Stimulated activated CD8-positive, alpha-beta memory T cell treated with anti-CD3 and anti-CD28 coated beads, Interleukin-7, amount 100 ng/mL, for 4 hours (primary cell): ENCODE data around the gene PLEKHH3.
A peak's percentile ranks its signal among the peaks of the same experiment; 100 is the strongest.

ENCODE experiments used
- DNase-seq, 2 donors: peaks; one replicate each; pipeline ENCODE4 v3.0.0-alpha.2; 2020; ENCODE audit warnings: low read depth in 2 of 2

Gene PLEKHH3

DNA sequence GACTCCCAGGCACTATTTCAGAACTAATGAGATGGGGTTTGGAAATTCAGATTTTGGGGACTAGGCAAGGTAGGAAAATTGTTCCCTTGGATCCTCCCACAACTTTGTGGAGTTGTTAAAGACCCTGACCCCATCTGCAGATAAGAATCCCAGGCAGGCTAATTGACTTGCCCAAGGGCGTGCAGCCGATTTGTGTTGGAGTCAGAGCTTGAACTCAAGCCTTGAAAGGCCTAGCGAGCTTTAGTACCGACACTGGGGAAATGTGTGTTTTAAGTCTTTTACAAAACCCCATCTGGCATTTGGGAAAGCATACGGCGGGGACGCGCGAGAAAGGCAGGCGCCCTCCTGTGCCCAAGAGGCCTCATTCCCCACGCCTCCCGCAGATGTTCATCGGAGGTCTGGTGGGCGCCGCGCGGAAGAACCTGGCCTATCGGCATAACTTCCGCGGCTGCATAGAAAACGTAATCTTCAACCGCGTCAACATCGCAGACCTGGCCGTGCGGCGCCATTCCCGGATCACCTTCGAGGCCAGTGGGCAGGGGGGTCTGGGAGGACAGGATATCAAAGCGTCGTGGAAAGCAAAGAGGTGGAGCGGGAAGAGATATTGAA lies 9.8 kb upstream of the PLEKHH3 start:
- no peak for DNase-seq

DNA sequence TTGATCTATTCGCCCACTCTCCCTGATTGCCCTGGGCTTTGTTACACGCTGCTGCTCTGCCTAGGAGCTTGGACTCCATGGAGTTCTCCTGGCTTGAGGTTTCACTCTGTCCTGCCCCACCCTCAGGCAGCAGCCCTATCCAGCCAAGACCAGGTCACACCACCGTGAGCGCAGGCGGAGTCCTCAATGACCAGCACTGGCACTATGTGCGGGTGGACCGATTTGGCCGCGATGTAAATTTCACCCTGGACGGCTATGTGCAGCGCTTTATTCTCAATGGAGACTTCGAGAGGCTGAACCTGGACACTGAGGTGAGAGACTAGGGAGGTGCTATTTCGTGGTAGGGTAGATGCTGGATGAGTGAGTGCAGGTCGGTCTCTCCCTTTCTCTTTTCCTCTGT lies 9.0 kb upstream of the PLEKHH3 start:
- no peak for DNase-seq

DNA sequence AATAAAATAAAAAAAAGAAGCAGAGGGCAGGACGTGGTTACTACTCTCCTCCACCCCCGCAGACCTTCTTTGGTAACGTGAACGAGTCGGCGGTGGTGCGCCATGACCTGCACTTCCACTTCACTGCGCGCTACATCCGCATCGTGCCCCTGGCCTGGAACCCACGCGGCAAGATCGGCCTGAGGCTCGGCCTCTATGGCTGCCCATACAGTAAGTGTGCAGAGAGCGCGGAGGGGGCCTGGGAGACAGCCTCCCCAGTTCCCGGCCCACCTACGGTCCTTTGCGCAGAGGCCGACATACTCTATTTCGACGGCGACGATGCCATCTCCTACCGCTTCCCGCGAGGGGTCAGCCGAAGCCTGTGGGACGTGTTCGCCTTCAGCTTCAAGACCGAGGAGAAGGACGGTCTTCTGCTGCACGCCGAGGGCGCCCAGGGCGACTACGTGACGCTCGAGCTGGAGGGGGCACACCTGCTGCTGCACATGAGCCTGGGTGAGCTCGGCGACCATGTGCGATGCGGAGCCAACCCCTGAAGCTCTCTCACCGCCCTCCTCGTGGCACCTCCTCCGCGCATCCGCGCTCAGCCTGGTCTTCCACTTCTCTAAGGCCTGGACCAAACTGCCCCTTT lies 8.2 kb upstream of the PLEKHH3 start:
- no peak for DNase-seq

DNA sequence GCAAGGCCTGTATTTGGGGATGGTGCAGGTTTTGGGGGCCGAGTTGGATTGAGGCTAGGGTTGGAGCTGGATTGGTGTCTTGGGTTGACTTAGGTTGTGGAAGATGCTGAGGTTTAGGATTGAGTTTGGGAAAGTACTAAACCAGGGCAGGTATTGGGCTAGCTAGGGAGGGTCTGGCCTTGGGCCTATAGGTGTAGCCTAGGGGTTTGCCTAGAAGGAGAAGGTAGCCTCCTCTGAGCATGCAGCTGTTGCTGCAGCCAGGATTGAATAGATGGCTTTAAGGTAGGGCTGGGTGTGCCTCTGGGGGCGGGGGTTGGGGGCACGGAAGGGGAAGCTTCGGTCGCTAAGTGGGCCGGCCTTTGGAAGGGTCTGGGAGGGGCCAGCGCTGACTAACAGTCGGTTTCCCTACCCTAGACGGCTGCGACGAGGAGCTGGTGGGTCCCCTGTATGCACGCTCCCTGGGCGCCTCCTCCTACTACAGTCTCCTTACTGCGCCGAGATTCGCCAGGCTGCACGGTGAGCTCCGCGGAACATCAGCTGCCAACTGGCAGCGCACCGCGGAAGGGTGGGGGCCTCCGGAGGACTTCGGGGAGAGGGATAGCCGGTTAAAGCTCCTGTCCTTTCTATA lies 6.7 kb upstream of the PLEKHH3 start:
- DNase-seq, result no peak

DNA sequence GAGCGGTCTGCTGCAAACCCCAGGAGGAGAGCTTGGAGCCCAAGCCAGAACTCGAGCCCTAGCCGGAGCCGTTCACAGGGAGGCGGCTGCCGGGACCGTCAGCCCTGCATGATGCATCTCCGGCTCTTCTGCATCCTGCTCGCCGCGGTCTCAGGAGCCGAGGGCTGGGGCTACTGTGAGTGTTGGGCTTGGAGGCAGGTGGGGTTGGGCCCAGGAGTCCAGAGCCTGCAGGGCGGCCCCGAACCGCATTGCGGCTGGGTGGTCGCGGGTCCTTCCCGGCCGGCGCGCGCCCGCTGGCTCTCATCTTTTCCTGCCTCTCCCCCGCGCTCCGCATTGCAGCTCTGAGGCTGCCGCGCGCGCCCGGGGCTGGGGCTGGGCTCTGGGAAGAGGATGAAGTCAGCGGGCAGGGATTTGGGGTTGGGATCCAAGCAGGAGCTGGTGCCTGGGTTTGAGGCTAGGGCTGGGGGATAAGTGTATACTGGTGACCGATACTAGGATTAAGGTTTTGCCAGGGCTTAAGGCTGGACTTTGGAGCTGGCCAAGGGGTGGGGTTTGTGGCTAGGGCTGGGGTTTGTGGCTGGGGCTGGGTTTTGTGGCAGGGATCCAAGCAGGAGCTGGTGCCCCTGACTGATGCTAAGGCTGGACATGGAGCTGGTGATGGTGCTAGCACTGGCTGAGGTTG lies 6.1 kb upstream of the PLEKHH3 start:
- no peak for DNase-seq

DNA sequence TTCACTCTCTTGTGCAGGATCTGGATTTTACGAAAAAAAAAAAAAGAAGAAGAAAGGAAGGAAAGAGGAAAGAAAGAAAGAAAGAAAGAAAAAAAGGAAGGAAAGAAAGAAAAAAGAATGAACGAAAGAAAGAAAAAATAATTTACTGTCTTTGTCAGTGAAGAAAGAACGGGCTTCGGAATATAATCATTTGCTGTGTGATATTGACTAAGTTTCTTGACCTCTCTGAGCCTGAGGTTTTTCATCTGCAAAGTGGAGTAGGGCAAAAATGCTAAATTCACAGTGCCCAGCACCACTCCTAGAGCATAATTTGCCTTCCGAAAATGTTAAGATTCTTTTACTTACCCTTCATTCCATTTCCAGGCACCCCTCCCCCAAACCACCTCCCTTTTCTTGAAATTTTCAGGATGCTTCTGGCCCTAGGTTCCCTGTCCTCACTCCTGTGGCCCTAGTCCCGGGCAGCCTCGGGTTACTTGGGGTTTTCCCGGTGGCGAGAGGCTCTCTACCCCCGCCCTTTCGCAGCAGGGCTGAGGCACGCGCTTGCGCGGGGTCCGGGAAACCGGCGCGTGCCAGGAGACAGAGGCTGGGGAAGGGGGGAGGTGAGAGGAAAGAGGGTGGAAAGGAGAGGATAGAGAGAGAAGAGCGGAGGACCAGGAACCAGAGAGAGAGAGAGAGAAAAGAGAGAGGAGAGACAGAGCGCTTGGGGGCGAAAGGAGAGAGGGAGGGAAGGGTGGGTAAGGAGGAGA lies 5.4 kb upstream of the PLEKHH3 start, which contains the start of gene CNTNAP1:
Gene CNTNAP1, plus strand, starts transcription at position 556 of the 746 bp plus-strand sequence. CDS start 299 bp downstream, outside the sequence.
- DNase-seq, result no peak

DNA sequence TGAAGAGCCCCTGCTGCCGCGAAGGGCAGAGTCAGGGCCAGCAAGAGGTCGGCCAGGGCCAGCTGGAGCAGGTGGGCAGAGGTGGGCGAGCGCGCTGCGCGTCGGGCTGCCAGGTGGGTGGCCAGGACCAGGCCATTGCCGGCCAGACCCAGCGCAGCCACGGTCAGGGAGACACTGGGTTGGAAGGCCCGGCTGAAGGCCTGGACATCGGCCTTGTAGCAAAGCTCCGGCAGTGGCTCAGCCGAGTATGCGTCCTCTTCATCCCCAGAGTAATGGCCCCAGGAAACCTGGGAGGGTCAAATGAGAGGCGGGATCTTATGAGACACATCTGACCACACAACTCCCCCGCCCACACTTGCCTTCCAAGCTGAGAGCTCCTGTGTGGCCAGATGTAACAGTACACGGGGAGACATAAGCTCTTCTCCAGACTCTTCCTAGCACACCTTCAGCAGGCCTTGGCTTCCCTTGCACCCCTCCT lies 3.6 kb upstream of the PLEKHH3 start:
- no peak for DNase-seq

DNA sequence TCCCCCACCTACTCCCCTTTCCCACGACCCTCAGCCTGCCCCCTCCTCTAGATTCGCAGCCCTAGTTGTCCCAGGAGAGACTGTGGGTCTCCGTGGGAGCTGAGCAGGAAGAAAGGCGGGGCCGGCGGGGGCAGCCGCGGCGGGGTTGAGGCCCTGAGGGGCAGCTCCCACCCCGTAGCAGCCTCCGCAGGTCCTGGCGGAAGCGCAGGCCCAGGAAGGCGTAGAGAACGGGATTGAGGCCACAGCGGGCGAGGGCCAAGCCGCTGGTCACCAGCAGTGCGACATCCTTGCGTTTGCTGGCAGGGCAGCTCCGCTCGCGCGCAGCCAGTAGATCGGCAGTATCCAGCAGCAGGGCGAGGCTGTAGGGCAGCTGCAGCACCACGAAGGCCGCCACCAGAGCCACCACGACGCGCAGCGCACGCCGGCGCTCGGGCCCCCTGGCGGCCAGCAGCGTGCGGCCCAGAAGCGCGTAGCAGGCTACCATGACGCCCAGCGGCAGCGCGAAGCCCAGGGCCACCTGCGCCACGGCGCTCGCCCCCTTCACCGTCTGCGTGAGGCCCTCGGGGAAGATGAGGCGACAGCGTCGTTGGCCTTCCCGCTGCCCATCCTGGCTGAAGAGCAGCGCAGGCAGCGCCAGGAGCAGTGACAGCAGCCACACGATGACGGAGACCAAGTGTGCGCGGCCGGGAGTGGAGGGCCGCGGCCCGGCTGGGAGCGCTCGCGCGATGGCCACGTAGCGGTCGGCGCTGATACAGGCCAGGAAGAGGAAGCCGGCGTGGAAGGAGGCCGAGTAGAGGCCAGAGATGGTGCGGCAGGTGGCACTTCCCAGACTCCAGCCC lies 2.9 kb upstream of the PLEKHH3 start:
- DNase-seq, result peak in 1 of 2 donors; percentile 66

DNA sequence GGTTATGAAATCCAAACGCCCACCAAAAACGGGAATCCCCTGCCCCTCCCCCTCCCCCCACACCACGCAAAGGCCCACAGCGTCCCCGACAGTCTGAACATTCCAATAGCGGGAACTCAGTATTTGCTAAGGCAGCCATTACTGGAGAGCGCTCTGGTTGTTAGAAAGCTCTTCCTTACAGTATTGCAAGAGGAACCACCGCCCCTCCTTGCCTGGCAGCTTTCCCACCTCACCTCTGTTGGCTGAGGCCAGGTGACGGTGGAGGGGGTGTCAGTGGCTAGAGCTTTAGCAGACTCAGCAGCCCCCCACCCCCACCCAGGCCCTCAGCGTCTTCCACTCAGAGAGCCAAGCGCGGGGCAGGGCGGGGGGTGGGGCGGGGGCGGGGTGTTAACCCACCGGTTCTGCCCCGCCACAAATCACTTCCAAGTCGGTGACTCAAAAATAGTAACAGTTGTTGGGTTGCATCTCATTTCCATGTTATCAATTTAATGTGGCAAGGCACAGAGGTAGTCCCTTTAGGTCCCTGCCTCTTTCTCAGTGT lies 2.2 kb upstream of the PLEKHH3 start:
- no peak for DNase-seq

DNA sequence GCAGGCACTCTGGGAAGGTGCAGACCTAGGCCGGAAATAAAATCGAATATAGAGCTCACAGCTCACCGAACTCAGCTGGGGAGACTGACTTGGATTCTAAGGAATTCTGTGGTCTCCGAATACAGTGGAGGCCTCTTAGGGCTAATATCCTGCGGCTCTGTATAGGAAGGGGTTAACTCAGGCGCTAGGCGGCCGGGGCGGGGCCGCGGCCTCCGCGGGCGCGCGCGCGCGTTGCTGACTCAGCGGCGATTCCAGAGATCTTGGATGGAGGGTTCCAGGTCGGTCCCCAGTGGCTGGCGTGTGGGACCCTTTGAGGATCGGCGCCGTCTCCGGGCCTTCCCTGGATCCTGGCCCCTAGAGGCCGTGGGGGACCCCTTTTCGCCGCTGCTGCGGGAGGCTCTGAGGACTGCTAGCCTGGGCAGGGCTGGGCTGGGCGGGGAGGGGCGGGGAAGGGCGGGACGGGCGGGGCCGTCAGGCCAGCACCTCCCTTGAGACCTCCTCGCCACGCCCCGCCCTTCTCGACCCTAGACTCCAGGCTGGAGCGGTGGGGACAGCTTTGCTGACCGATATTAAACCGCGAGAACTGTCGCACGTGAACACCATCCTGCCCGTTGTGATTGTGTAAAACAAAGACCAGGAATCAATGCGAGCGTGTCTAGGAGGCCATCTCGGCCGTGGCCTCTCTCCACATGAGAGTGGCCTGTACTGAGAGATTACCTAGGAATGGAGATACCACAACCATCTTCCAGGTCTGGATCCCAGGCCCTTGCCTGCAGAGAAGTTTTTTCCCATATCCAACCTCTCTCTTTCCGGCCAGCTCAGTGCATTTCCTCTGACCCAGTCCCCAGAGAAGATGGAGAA lies 1.4 kb upstream of the PLEKHH3 start:
- peak; percentile 48 to 65 for DNase-seq

DNA sequence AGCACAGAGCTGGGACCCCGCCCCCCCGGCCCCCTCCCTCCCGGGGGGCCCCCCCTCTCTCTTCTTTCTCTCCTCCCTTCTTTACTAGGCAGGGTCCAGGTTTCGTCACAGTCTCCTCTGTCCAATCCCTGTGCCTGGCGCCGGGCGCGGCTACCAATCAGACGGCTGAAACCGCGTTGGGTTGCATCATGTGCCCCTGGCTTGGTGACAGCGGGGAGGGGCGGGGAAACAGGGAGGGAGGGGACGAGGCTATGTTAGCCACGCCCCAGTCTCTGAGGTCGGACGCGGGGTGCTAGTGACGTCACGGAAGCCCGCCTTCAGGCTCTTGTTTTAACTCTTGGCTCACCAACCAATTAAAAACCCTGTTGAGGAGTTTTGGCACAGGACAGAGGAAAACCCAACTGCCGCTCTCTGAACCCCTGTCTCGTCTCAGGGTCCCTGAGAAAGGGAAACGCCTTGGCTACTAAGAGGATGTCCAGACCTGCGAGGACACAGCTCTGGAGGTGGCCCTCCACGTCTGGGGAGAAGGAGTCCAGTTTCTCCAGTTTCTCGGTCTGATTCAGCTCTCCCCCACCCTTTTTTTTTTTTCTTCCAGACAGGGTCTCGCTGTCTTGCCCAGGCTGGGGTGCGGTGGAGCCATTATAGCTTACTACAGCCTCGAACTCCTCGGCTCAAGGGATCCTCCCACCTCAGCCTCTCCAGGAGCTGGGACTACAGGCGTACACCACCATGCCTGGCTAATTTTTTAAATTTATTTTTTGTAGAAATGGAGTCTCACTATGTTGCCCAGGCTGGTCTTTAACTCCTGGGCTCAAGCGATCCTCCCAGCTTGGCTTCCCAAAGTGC lies 441 bp upstream of the PLEKHH3 start:
- DNase-seq, result peak; percentile 97 to 98

DNA sequence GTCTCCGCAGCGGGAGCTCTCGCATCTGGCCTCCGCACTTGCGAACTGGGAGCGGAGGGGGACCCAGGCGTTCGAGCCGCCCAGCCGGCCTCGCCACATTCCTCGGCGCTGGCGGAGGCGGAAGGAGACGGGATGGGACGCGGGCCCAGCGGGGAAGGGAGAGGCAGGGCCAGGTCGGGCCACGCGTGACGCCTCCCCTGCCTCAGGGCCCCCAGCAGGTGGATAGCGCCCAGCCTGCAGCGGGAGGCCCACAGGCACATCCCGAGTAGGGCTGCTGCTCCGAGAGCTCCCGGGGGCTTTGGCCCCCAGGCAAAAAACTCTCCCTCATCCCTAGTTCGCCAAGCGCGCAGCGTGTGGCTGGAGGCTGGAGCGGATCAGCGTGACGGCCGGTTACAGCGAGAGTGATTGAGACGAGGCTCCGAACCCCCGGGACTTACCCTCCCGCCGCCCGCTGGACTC lies 800 bp downstream of the PLEKHH3 start:
- DNase-seq, result no peak

DNA sequence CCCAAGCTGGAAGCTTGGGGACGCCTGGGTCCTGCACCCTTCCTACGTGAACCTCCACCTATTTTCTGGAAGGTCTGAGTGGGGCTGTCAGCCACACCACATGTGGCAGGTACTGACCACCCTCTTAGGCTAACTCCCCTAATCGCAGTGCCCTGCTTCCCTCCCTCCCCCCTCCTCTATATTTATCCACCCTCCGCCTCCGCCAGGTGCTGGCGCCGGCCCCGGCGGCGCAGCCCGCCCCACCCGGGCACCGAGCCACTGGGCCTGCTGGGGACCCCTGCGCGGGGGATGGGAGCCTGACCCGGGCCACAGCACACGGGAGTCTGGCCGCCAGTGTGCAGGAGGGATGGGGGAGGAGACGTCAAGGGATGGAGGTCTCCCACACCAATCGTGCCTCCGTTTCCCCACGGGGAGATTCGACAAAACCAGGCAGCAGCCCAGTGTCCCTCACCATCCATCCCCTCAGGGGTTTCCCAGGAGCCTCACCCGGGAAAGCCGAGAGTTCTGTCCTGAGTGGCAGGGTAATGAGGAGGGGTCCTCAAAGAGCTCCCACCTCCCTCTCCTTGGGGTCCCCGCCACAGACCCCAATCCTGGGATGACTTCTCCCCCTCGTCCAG lies 1.3 kb downstream of the PLEKHH3 start:
- no peak for DNase-seq

DNA sequence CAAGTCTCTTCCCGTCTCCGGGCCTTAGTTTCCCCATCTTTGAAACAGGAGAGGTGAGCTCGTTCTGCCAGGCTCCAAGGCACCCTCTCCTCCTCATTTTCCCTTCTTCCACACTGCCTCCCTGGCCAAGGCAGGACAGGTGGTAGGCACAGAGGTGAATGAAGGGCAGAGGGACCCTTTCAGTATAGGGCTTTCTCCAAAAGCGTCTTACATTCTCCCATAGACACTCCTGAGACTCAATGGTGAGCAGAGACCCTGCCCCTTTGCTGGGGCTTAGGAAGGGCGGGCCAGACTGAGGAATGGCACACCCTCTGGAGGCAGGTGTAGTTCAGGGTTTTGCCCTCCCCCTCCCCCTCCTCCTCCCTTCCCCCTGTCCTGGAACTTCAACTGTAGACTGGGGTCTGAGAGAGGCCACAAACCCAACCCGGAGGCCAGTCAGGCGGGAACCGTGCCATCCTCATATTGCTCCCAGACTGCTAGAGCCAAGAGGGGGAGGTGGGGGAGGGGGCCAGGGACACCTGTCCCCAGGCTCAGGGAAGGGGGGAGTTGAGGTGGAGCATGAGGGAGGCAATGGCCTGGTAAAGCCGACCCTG lies 1.9 kb downstream of the PLEKHH3 start:
- no peak for DNase-seq

DNA sequence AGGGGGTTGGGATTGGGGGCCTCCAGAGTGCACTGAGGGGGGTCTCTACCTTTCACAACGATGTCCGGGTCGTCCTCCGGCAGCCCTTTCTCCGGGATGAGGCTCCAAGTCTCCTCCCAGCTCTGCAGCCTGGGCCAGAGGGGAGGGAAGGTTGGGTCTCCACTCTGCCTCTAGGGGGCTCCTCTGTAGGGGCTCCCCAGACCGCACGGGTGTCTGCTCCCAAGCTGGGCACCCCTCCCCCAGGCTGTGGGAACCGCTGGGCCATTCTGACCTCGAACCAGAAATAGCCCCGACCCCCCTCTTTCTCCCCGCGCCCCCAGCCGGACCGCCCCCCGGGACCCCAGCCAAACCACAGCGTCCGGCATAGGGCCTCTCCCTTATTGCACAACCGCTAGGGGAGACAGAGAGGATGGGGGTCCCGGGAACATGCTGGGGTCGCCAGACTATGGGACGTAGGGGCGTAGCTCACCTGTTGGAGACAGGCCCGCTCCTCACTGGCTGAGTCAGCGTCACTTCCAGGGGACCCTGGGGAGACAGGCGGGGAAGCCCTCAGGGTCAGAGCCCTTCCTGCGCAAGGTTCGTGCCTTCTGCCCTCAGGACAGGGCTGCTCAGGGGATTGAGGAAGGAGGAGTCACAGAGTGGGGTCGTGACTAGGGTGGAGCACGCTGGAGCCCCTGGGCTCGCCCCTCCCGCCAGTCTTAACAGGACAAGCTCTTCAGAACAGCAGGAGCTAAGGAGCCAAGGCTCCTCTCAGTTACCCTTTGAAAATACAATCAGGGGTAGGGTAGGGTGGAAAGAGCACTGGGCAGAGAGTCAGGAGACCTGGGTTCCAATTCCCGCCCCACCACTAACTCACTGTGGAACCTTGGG lies 2.7 kb downstream of the PLEKHH3 start:
- DNase-seq, result no peak

DNA sequence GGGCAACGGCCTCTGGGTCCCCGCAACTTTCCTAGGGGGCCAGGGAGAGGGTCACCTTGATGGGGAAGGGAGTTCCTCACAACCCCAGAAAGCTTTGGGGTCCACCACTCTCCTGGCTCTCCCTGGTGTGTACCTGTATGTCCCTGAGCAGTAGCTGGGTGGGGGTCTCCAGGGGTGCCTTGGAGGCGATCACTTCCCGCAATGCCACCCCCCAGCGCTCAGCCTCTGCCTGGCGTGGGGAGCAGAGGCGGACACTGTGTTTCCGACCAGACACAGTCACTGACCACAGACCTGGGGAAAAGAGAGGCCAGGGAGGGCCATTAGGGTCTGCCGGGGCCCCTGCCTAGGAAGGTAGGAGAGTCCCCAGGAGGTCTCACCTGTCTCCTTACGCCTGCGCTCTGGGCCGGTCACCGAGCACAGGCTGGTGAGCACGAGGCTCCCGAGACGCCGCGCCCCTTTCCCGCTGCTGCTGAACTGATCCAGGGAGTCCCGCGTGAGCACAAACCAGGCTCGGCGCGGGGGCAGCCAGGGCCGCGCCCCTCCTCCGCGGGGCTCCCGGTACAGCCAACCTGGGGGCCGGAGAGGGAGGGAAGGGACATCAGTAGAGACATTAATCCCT lies 3.4 kb downstream of the PLEKHH3 start:
- no peak for DNase-seq
